Stimulated activated CD8-positive, alpha-beta memory T cell treated with anti-CD3 and anti-CD28 coated beads, Interleukin-15, amount 100 ng/mL, for 1 hour (primary cell): ENCODE data around the gene SPANXC.
"Not testable (repeated sequence)": the region's sequence is repeated elsewhere in the genome, so short reads cannot be mapped to it uniquely, and the experiment has no call there.

Source experiments
- DNase-seq: peaks from one replicate; pipeline ENCODE4 v3.0.0-alpha.2; 2020; ENCODE audit warnings: low read depth

SPANXC gene, protein sequence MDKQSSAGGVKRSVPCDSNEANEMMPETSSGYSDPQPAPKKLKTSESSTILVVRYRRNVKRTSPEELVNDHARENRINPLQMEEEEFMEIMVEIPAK

DNA sequence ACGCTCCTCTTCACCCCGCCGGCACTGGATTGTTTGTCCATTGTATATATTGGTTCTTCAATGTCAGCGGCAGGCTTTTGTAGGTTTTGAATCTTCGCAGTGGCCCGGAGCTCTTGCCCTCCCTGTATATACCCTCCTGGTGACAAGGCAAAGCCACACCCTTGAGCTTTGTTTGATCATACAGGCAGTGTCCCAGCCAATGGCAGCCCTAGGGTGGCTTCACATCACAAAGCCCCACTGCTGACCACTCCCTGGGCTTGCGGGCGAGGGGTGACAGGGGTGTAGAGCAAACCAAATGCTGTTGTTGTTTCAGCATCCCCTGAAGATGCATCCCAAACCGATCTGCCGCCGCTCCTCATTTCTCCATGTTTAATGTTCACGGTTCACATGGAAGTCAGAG is at the start of gene SPANXC:
TSS of gene SPANXC (minus strand) at position 101 of the 400 bp plus-strand sequence. CDS start at position 41, 60 bp downstream.
- not testable (repeated sequence) for DNase-seq

DNA sequence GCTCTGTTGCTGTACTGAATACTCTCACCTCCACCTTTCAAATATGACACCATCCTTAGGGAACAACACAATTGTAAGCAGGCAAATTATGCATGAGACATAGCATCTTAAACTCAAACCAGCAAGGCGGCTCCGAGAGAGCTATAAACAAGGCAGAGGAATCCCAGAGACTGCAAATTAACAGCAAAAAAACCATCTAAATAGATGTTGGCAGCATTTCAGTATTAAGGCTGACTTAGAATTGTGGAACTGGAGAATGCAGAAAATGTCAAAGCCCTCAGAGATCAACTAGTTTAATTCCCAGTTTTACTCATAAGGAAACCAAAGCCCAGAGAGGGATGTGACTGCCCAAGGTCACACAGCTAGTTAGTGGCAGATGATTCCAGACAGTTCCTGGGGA is 37.2 kb upstream of the SPANXC start:
- DNase-seq: no peak

DNA sequence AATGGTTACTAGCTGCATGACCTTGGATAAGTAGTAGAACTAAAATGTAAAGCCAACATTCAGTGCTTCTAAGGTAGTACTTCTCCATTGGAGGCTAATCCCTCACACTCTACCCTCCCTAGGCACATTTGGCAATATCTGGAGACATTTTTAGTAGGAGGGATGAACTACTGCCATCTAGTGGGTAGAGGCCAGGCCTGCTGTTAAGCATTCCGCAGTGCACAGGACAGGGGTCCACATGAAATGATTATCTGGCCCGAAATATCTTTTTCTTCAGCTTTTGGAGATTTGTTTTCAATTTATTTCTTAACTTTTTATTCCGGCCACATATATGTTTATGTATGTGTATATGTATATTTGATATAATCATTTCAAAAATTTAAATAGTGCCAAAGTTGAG is 36.0 kb upstream of the SPANXC start:
- DNase-seq: no peak

DNA sequence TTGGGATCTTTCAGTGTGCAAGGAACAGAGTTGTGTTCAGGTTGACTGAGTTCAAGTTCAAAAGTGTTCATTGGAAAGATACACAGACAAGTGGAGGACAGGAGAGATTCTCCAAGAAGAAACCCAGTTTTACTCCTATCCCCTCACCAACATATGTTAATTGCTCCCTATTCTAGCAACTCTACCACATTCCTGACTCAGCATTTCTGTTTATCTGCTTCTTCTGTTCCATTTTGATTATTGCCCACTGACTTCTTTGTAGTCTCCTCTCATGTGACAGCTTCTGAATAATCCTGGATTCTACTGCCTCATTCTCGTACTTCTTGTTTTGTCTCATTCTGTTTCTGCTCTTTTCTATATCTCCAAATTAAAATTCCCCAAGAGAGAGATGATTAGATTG is 15.8 kb upstream of the SPANXC start:
- no peak for DNase-seq

DNA sequence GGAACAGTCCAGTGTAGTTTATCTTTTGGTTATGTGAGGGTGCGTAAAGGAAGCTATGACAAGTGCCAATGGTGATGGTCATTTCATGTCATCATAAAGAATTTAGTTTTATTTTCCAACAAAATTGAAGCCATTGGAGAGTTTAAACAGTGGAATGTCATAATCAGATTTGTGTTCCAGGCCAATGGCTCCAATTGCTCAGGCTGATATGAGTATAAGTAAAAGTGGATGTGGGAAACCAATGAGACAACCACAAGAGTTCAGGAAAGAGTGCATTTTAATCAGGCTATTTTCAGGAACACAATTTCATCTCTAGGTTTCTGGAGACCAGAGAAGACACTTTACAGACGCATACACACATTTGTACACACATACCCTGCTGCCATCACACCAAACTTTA is 20.7 kb downstream of the SPANXC start:
- no peak for DNase-seq

DNA sequence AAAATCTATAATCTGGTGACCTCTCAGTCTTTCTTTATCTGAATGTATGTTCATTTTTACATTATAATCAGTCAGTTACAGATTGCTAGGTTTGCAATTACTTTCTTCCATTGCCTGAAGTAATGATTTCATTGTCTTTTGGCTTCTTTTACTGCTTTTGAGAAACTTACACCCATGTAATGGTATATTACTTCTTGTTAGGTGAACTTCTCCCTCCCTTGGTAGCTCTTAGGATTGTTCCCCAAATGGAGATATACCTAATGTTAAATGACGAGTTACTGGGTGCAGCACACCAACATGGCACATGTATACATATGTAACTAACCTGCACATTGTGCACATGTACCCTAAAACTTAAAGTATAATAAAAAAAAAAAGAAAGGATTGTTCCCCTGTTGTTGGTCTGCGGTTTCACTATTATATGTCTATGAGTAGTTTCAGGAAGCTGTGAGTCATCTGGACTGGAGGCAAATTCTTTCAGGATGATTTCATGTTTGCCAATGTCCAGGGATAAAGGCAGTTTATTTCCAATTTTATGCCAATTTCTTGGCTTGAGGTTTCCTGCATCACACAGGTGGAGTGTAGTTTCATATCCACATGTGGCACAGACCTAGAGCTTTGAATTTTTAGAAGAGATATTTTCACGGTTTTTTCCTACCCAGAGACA is 21.8 kb downstream of the SPANXC start:
- no peak for DNase-seq

DNA sequence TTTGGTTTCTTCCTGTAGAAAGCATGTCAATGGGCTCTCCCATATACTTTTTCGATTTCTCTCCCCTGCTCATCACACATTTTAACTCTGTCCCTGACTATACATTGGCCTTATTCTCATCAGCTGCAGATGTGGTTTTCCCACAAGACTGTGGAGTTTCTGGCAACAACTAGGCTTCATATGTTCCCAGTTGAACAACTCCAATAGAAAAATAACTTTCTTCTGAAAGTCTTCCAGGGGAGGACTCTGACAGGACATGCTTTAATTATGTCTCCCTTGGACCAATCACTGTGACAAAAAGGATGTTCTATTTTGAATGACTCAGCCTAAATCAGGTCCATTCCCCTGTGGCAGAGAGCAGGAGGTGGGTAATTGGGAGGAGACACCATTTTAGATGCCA is 28.1 kb downstream of the SPANXC start:
- no peak for DNase-seq

DNA sequence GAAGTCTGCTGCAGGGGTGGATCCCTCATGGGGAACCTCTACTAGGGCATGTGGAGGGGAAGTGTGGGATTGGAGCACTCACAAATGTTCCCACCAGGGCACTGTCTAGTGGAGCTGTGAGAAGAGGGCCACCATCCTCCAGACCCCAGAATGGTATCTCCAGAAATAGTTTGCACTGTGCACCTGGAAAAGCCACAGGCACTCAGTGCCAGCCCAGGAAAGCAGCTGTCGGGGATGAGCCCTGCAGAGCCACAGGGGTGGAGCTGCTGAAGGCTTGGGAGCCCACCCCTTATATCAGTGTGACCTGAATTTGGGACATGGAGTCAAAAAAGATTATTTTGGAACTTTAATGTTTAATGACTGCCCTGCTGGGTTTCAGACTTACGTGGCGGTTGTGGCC is 40.4 kb downstream of the SPANXC start:
- no peak for DNase-seq
